Hematopoietic multipotent progenitor cell (in vitro differentiated cells): ENCODE results near the gene JUP. TPM values are rescaled to one million over a fixed set of nuclear protein-coding genes. Genes with fewer than 3 reads are reported as not detected.
A peak's percentile ranks its signal among the peaks of the same experiment; 100 is the strongest.
"Not testable (repeated sequence)": the region's sequence is repeated elsewhere in the genome, so short reads cannot be mapped to it uniquely, and the experiment has no call there.

ENCODE experiments used
- DNase-seq, 3 donors: peaks; one replicate each; pipeline ENCODE4 v3.0.0-alpha.2; 2011 to 2015; ENCODE audit warnings: low read depth in 2 of 3, low spot score in 2 of 3
- total RNA-seq: library from RNA; depleted of rRNA; stranded (reverse); fragments of >200 nt; gene quantifications from one replicate; pipeline ENCODE4 v1.2.3, GENCODE V29; 2012

The JUP gene
- total RNA-seq, 1 donor = 348 TPM

- no peak for DNase-seq
These were observed 4.4 kb downstream of the JUP start for GRCh38 chr17:41782142-41782541.

DNA sequence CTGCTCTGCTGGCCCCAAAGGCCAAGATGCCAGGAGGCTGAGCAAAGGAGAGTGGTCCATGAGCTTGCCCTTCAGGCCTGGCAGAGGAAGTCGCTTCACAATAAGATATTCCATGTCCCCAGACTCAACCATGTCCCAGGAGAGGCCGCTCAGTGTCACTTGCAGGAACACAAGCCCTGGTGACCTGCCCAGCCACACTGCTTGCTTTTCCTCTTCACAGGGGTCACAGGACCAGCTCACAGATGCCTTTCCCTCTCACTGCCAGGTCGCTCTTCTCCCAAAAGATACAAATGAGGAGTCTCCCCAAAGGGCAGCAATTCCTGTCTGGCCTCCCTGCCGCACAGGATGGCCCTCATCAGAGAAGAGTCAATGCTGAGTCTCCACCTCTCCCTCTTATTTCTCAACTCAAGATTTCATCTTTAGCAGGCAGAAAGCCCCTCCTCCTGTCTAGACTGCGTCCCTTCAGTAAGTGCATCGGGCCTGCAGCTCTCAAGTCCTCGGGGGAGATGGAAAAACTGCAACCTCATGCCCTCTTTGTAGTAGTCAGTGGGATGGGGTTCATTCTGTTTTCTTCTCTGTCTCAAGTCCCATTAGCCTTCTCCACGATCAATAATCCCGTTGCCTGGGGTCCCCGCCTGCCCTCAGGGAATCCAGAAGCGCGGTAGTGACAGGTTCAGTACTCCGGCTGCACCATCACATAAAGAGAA lies 5.0 kb downstream of the JUP start:
- DNase-seq = no peak

GRCh38 chr17:41779954-41780353 lies 6.6 kb downstream of the JUP start:
- DNase-seq = no peak

DNA sequence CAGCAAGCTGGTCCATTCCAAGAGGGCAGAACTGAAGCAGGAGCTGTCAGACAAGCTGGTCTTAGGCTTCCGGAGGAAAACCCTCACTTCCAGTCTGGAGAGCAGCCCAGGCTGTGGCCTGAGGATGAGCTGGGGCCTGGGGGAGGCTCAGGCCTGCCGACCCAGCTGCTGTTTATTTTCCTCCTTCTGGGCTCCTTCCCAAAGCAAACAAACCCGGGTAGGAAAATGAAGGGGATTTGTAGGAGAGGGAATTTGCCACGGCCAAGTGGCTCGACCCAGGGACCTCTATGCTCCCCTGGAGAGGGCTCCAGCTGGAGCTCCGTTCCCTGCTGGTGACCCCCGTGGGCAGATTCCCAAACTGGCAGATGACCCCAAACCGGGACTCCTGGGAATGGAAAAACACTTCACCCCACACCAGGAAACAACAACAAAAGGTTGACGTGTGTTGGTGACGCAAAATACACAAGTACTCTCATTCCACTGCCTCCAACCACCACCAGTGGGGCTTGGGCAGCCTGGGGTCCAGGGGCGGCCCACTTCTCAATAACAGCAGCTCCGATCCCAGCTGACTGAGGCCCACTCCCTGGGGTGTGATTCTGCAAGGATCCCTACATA lies 8.8 kb downstream of the JUP start:
- peak in 1 of 3 donors; percentile 56 for DNase-seq

DNA sequence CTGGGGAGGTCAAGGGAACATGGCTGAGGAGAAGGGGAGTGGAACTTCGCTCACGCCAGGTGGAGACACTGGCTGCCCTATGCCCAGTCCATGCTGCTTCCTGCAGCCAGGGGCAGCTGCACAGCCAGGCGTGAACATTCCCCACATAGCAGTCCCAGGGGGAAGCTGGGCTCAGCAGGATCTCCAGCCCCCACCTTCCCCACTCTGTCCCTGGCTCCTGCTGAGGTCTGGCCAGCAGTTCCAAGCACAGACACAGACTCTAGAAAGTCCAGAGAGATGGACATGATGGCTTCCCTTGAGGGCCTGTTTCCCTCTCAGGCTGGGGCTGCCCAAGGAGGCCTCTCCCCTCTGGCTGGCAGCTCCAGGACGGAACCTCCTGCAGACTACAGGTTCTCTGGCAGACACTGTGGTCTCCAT lies 9.3 kb downstream of the JUP start:
- no peak for DNase-seq

DNA sequence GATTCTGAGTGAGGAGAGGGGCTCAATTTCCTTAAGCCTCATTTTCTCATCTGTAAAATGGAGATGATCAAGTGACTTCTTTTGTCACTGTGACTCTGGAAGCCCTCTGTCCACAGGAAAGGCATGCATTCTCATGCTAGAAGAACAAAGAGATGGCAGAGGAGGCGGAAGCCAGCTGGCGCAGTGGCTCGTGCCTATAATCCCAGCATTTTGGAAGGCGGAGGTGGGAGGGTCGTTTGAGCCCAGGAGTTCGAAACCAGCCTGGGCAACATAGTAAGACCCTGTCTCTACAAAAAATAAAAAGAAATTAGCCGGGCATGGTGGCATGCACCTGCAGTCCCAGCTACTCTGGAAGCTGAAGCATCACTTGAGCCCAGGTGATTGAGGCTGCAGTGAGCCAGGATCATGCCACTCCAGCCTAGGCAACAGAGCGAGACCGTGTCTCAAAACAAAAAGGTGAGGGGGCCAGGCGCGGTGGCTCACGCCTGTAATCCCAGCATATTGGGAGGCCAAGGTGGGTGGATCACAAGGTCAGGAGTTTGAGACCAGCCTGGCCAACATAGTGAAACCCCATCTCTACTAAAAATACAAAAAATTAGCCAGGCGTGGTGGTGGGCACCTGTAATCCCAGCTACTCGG lies 10.1 kb downstream of the JUP start:
- not testable (repeated sequence) for DNase-seq

GRCh38 chr17:41775394-41776226 lies 10.9 kb downstream of the JUP start:
- DNase-seq = no peak

GRCh38 chr17:41773731-41774193 lies 12.7 kb downstream of the JUP start:
- DNase-seq = peak in 1 of 3 donors; percentile 18

DNA sequence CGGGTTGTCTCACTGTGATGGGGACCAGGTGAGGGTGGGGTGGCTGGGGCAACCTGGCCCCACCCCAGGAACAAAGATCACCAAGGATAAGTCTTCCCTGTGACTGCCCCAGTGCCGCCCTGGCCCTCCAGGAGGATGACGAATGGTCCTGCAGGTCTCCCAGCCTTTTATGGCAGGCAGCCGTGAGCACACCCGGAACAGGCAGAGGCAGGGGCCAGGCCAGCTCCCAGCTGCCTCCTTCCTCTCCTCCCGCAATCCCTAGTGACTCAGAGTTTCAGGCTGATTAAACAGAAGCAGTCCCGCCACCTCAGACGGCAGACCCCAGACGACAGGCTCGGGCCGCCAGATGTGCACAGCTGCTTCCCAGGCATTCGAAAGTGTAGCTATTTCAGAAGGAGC lies 13.3 kb downstream of the JUP start:
- no peak for DNase-seq

GRCh38 chr17:41772586-41773189 lies 13.8 kb downstream of the JUP start:
- no peak for DNase-seq

DNA sequence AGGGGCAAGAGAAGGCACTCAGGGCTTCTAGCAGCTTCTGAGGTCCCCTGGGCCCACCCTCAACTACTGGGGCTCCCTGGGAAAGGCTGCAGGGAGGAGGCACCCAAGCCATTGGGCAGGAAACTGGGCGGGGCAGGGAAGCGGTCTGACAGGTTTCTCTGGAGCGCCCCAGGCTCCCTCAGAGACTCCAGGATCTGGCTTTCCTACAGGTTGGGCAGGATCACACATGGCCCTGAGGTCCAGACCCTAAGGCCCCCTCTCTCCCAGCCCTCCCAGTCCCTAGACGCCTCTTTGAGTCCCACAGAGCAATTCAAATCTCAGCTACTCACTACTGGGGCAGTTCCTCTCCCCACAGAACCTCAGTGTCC lies 14.3 kb downstream of the JUP start:
- no peak for DNase-seq

- DNase-seq = no peak
These were observed 14.9 kb downstream of the JUP start for GRCh38 chr17:41771389-41772206.

DNA sequence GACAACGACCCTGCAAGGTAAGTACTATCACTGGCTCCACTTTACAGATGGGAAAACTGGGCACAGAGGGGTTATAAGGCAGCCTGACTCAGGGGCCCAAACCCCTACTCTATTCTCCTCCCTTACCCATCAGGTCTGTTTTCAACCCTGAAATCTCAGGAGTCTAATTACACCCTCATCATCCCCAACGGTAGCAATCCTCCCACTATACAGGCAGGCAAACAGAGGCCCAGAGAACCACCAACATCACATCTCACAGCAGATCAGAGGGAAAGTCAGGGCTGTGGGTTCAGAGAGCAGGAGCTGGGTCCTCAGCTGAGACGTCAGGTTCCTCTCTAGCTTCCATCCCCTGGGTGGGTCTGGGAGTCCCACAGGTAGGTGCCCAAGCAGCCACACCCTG lies 16.5 kb downstream of the JUP start:
- no peak for DNase-seq

- no peak for DNase-seq
These were observed 17.1 kb downstream of the JUP start for GRCh38 chr17:41769346-41769862.

DNA sequence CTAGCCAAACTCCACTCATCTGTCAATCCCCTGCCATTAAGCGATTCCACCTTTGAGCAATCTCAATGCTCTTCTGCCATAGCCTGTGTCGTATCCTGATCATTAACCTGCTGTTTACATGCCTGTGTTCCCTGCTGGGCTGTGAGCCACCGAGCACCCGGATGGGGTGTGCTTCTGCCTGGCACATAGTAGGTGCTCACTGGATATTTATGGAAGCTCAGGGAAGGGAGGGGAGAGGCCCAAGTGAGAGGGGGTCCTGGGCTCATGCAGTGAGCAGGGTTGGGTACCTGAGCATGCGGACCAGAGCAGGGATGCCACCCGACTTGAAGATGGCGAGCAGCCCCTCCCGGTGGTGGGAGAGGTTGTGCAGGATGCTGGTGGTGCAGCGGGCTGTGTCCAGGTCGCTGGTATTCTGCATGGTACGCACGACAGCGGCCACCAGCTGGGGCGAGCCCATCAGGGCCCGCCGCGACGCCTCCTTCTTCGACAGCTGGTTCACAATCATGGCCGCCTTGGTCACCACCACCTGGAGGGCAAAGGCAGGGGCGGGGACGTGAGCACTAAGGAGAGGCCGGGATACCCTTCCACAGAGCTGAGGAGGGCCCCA lies 17.7 kb downstream of the JUP start:
- DNase-seq = no peak

GRCh38 chr17:41767324-41768042 lies 19.0 kb downstream of the JUP start:
- DNase-seq = no peak

- no peak for DNase-seq
These were observed 20.4 kb downstream of the JUP start for GRCh38 chr17:41766135-41766534.

DNA sequence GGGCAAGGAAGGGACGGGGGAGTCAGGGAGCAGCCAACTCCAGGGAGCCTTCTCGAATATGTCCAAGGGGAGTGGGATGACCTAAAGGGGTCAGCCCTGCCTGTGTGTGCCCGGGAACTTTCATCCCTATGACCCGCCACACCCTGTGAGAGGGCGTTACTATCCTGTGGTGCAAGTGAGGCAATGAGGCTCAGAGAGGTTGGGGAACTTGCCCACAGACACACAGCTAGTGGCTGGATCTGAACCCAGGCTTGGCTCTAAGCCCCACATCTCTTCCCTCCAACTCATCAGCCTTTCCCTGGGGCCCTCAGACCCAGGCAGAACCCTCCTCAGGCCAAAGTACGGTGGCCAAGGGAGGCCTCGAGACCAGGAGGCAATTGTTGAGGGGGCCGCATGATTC lies 23.2 kb downstream of the JUP start:
- DNase-seq = no peak

- DNase-seq = no peak
These were observed 23.7 kb downstream of the JUP start for GRCh38 chr17:41762841-41763240.
